NK-92 (cell line): Measurements from ENCODE around the gene FBXL13.
"Not testable (repeated sequence)": the region's sequence is repeated elsewhere in the genome, so short reads cannot be mapped to it uniquely, and the experiment has no call there.

Experiments
- DNase-seq: peaks from one replicate; lab custom pipeline; 2025; ENCODE audit not compliant: unreplicated experiment; lab: John Stamatoyannopoulos, UW

Gene FBXL13

DNA sequence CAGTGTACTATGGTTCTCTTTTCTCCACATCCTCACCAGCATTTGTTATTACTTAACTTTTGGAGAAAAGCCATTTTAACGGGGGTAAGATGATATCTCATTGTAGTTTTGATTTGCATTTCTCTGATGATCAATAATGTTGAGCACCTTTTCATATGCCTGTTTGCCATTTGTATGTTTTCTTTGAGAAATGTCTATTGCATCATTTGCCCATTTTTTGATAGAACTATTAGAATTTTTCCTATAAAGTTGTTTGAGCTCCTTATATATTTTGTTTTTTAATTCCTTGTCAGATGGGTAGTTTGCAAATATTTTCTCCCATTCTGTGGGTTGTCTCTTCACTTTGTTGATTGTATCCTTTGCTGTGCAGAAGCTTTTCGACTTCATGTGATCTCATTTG is 172.5 kb downstream of the FBXL13 start:
- DNase-seq, result not testable (repeated sequence)

DNA sequence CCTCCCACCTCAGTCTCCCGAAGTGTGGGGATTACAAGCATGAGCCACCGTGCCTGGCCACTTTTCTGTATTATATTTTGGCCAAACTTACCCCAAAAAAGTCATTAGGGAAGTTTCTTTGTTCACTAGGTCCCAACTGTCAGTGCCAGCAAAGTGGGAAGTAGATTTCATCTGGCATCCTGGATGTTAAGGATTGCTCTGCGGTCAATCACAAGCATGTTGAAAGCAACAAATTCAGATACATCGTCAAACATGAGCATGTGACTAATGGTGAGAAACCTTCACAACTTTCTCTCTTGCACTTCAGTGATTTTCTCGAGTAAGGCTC is 176.1 kb downstream of the FBXL13 start:
- no peak for DNase-seq

DNA sequence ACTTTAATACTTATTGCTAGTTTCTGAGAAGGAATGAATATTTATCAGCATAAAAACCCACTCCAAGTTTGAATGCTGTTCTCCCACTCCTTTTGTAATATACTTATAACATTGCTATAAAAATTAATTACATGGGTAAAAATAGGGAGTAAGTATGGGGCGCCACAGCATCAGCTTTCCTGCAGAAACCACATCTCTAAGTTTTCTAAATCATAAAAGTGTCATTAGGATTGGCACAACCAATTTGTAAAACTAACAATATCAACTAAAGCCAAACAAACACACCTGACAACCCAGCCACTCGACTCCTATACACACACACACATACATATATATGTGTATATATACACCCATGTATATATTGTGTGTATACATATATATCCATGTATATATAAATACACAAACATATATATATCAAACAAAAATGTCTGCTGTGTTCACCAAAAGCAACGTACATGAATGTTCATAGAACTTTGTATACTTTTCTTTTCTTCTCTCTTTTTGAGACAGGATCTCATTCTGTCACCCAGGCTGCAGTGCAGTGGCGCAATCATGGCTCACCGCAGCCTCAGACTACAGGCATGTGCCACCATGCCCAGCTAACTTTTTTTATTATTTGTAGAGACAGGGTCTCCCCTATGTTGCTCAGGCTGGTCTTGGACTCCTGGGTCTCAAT is 176.6 kb downstream of the FBXL13 start:
- no peak for DNase-seq

DNA sequence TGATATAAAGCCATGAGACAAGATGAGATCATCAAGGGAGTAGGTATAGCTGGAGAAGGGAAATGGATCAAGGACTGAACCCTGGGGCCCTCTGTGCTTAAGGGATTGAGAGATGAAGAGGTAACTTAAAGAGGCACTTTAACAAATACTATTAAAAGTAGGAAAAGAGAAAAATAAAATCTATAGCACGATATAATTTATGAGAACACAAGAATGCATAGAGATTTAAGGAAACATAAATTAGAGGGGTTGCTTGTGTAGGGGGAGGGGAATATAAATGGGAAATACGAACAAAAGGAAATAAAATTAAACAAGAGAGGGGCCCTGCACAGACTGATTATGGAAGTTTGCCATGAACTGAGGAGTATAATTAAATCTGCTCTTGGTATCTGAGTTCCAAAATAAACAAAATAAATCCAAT is 177.4 kb downstream of the FBXL13 start:
- no peak for DNase-seq

DNA sequence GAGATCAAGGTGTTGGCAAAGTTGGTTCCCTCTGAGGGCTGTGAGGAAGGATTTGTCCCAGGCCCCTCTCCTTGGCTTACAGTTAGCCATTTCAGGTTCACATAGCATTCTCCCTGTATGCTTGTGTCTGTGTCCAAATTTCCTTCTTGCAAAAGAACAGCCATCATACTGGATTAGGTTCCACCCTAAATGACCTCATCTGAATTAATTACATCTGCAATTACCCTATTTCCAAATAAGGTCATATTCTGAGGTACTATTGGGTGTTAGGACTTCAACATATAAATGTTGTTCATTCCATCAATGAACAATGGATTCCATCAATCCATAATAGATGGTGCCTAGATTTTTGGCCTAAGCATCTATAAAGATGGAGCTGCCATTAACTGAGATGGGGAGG is 178.0 kb downstream of the FBXL13 start:
- no peak for DNase-seq

DNA sequence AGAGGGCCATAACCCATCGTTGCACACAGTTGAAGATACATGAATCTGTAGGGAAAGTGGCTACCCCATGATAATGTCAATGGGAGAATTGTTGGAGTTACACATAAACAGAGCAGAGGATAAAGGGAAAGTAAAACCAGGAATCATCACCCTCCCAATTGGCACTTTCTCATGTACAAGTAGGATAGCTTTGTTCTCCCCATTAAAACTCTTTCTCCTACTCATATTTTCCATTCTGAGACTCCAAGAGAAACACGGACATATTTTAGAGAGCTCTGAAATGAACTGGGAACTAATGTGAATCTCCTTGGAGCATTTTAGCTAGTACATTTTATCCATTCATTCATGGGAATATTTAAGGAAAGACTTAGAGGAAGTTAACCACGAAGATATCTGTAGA is 179.0 kb downstream of the FBXL13 start:
- DNase-seq, result no peak

DNA sequence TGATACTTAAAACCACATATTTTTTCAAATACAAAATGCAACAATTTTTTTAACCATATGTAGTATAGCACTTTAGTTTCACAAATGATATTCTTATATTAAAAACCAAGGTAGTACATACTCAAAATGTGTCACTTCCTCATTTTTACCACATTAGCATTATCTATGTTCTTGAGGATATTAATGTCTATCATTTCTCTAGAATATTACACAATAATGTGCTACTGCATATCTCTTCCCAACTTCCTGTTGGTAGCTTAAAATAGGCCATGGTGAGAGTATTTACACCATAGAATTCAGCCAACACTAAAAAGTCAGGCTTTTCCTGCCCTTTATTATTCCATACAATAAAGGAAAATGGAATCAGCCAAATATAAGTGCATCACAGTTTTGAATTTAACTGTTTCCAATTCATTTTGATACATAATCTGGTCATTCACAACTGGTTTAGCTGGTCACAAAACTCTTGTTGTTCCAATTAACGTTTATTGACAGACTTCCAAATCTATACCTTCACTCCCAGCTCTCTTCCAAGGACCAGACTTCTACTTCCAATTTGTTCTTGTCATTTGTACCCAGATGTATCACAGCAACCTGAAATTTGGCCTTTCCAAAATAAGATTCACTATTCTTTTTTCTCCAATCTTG is 181.8 kb downstream of the FBXL13 start:
- no peak for DNase-seq

DNA sequence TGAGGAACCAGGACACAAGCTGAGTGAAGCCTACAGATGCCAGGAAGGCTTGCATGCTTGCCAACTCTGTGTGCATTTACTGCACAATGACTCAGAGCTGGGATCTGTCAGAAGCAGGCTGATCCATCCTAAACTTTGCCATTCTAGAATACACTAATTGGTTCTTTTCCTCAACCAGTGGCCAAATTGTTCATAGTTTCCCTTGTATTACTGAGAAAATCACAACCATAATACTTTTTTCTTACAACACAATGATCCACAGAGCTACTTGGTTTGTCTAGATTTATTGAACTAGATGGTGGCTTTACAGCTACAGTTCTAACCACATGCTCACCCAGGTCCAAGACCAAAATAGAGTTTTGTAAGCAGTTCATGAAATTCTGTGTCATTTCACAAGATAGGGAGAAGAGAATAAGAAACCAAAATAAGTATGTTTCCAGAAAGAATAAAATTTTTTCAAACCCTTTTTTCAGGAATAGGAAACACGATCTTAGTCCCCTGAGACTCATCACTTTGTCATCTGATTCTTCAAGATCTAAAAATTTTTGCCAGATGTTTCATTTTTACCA is 182.8 kb downstream of the FBXL13 start:
- no peak for DNase-seq

DNA sequence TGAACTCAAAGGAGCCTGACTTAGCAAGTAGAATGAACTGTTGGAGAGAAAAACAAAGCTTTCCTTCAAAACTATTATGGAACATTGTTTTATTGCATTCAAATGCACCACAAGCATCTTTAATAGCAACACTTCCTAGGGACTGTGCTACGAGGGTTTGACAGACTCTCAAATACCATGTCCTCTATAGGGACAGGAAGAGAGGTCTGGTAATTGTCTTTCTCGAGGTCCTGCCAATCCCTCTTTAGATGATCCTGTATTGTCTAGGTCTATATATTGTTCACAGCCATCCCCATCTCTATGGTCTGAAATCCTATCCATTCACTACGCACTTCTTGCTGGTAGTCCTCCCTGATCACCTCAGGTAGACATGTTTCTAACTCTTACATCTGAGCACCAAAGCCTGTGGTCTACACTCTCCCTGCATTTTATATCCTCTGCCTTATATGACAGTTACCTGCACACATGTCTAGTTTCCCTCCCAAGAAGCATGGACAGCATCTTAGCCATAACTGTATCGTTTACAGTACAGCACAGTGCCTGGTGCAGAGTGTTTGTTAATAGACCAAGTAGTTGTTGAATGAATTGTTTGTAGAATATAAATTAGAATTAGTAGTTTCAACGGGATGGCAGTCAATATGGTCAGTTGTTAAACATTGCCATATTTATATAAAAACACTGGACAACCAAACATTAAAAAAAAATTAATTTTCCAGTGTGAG is 183.5 kb downstream of the FBXL13 start:
- no peak for DNase-seq

DNA sequence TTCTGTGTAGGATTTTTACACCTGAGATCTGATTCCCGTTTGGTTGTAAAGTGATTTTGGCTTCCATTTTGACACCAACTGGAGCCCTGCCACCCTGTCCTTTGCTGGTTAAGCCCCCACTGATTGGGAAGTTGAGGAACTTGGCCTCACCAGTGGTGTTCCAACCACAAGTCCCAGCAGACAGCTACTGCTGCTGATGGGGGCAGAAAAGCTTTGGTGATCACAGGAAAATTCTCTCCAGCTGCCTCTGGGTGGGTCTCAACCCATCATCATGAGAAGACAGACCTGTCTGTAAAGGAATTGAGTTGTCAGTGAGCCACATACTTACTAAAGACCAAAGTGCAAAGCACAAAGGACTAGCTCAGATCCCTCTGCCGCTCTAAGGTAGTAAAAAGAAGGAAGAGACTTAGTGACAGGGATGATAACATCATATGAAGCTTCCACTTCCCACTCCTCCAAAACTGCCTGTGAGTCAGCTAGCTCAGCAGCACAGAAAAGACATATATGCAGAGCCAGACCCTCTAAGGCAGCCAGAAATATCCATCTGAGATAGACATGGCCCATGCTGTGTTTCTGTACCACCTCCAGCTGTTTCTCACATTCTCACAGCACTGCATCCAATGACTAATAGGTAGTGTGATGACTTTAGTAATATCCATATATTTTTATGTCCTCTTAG is 184.2 kb downstream of the FBXL13 start:
- DNase-seq, result no peak

DNA sequence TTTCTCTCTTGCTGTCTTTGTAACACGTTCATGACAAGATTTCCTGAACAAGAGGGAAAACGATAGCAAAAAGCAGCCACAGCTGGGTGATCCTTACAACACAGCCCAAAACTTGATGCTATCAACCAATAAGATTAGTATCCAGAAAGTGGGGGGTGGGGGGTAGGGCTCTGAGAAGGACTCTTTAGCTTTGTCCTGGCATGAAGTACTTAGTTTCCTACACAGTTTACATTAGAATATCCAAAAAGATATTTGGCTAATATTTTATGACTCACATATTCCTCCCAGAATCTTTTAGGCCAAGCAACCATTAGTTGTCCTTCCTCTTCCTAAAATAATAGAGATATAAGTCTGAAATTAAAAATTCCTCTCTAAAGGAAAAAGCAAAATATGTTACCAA is 184.7 kb downstream of the FBXL13 start:
- DNase-seq, result no peak

DNA sequence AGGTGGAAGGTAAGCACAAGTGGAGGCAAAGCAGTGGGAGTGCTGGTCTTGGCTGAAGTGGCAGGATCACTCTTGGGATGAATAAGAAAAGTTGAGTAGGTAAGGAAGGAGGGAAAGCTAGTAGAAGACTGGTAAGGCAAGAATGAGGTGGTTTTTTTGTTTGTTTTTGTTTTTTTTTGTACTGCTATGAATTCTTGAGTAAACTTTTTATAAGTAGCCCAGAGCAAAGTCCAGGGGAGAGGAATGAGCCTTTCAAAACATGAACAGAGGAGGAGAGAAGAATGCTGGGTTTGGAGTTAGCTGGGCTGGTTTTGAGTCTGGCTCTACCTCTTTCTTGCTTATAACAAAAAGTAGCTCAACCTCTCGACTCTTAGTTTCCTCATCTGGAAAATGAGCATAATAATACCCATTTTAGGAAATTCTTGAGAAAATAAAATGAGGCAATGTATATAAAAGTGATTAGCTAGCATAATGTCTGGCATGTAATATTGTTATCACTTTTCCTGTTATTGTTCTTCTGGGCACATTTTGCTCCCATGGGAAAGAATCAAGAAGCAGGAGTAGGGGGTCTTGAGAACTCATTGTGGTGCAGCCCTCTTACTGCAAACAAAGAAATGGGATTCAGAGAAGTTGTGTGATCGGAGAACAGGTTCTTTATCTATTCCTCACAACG is 185.9 kb downstream of the FBXL13 start:
- no peak for DNase-seq

DNA sequence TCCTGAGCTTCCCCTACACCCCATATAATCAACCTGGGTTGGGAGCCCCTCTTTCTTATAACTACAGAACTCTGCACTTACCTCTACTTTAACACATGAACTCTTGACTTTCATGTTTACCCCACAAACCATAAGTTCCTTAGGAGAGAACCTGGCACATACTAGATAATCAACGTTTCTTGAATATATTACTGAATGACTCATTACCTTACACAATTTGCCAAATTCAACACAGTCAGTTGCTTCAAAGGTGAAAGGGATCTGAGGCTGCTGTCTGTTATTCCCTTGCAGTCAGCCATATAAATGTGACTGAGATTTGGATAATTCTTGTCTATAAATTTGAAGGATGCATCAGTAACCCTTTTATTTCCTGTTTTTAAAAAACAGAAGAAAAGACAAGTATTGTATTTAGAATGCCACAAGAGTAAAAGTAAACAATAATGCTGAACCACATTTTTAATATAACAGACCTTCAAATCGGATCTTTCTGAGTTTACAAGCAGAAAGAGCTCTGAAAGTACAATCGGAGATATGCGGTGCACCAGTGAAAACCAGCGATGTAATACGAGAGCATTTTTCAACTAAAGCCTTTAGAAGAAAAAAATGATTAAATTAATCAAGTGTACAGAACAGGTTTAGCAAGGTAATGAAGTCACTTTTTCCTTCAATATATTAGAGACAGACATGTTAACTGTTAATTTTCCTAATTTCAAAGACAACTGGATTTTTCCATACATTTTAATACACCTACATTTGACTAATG is 191.3 kb downstream of the FBXL13 start:
- DNase-seq, result no peak

DNA sequence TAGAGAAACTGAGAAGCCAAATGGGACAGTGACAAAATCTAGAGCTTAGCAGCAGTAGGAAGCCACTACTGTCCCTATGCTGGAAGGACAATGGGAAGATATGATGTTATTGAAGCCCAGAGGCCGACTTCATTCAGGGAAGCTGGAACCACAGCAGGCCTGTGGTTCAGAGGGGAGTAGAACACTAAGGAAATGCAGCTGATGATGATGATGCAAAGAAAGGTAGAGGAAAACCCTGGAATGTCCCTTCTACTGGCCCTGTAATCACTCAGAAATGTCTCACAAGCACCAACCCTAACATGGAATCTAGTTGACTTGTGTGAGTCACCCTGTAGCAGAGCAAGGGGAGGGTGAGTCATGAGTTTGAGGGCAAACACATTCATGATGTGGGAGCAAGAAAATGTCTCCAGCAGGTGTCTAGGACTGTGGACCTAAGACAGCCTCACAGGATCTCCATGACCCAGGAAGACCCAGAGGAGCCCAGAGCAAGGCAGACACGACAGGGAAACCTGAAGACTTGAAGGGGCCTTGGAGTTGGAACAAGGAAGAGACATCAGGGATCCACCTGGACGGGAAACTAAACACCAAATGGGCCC is 198.8 kb downstream of the FBXL13 start:
- DNase-seq, result no peak

DNA sequence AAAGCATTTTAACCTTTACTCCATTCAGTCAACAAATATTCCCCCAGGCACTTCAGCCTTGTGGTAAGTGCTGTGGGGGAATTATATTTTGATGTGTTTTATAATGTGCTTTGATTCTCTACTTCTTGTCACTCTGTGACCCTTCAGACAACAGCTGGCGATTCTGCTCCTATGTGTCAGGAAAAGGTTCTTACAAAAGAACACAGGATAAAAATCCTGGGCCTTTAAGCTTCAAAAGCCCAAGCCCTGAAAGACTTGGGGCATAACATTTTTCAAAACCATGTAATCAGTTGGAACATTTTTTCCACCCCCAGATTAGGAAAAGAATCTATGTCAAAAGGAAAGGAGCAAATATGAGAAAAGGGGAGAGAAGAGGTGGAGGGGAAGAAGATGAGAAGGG is 199.6 kb downstream of the FBXL13 start:
- DNase-seq, result no peak

DNA sequence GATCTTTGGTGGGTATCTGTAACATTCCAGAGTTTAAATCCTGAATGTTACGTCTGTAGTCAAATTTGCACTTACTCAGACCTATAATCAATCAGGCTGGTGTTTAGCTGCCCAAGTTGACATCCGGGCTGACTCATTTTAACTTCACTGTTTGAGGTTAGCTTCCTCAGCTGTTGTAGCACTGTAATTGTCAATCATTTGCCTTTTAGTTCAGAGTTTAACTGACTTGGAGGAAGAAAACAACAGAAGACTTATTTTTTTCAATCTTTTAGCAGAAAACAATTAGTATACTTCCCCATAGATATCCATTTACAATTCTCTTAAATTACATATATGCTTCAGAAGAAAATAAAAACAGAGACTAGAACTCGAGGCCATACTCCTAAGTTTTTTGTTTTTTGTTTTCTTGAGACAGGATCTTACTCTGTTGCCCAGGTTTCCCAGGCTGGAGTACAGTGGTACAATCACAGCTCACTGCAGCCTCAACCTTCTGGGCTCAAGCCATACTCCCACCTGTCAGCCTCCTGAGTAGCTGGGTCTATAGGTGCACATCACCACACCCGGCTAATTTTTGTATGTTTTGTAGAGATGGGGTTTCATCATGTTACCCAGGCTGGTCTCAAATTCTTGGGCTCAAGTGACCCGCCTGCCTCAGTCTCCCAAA is 200.3 kb downstream of the FBXL13 start:
- no peak for DNase-seq

DNA sequence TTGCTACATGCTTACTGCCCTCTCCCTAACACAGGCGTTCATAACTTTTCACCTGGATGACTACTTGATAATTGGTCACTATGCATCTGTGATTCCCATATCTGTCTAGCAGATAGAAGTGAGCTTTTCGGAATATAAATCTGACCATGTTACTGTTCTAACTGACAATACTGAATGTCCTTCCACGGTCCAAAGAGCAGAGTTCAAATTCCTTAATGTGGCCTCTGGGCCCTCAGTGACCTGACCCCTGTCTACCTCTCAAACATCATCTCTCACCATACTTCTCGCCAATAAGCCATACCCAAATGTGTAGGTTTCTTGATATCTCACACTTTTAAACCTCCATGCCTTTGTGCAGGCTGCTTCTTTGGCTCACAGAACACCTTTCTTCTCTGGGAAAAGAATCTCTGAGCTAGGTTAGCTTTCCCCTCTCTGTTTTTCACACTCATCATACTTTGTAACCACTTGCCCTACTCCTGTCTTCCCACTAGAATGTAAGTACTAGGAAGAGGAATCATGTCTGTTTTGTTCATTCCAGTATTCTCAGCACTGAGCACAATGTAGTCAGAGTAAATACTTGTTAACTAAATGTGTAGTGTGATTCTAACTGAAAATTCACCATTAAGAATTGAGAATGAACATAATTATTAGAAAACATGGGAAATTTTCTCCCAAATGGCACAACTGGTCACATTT is 201.0 kb downstream of the FBXL13 start:
- DNase-seq, result no peak

DNA sequence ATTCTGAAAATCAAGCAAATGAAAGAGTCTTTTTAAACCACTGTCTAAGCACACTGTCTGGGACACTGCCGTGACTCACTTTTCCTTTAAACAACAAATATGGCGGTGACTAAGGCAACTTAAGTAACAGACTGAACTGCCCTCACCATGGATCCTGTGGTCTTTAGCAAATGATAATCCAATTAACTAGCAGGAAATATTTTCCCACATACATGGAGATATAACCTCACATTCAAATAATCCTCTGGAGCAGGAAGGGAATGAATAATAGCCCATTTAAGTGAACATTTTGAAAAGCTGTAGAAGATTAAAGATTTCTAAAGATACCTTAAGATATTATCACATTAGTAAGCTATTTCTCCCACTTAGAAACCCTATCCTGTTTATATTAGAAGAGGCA is 202.1 kb downstream of the FBXL13 start:
- DNase-seq, result no peak

DNA sequence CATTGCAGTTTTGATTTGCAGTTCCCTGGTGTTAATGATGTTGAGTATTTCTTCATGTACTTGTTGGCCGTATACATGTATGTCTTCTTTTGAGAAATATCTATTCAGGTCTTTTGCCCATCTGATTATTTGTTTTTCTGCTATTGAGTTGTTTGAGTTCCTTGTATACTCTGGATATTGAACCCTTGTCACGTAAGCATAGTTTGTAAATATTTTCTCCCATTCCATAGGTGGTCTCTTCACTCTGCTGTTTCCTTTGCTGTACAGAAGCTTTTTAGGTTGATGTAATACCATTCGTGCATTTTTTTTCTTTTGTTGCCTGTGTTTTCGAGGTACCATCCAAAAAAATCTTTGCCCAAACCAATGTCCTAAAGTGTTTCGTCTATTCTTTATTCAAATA is 205.4 kb downstream of the FBXL13 start:
- DNase-seq, result no peak
